Loucy (cell line): ENCODE measurements around the gene OR4F6.

Experiments
- EZH2phosphoT487 ChIP-seq: fragments of 200-600 bp; IDR thresholded peaks from 2 replicates; pipeline ENCODE4 v1.6.1; 2018; ENCODE audit warnings: antibody characterized with exemption, mild to moderate bottlenecking, moderate library complexity, borderline replicate concordance
- TF ChIP-seq, protein P1 (sequence below): fragments of 200-600 bp; sonication (generic); conservative IDR thresholded peaks from 2 replicates; pipeline ENCODE4 v1.5.1; 2014; ENCODE audit warnings: mild to moderate bottlenecking, antibody characterized with exemption, low read length

DNA sequence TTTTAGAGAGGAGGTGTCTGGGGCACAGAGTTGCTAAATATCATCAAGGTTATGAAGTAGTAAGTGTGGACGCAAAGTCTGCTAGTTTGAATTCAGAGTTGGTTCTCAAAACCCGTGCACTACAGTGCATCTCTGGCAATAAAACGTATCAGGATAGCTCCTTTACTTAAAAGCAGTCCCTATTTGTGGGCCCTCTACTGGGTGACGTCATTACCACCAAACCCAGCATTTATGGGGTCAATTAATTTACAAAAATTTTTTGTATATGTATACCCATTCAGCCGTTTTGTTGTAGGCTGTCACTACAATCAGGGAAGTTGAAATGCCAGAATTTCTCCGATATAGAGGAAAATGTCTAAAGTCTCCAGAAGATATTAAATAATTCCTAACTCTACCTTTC, 17.5 kb downstream of the OR4F6 start:
- TF ChIP-seq, protein P1, sequence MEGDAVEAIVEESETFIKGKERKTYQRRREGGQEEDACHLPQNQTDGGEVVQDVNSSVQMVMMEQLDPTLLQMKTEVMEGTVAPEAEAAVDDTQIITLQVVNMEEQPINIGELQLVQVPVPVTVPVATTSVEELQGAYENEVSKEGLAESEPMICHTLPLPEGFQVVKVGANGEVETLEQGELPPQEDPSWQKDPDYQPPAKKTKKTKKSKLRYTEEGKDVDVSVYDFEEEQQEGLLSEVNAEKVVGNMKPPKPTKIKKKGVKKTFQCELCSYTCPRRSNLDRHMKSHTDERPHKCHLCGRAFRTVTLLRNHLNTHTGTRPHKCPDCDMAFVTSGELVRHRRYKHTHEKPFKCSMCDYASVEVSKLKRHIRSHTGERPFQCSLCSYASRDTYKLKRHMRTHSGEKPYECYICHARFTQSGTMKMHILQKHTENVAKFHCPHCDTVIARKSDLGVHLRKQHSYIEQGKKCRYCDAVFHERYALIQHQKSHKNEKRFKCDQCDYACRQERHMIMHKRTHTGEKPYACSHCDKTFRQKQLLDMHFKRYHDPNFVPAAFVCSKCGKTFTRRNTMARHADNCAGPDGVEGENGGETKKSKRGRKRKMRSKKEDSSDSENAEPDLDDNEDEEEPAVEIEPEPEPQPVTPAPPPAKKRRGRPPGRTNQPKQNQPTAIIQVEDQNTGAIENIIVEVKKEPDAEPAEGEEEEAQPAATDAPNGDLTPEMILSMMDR, result no peak
- no peak for TF ChIP-seq EZH2phosphoT487
